Osteocyte (in vitro differentiated cells): ENCODE measurements around the gene TAX1BP3. TPM values are rescaled to one million over a fixed set of nuclear protein-coding genes. Genes with fewer than 3 reads are reported as not detected.

ENCODE experiments used
- DNase-seq: peaks from one replicate; pipeline ENCODE4 v3.0.0; 2021; ENCODE audit warnings: mixed read lengths; ENCODE audit not compliant: unreplicated experiment; ENCODE audit errors: extremely low spot score
- H3K27ac Mint-ChIP-seq: one replicate; pipeline ENCODE4 v1.8.0; 2021; ENCODE audit warnings: mild to moderate bottlenecking, mixed read lengths; ENCODE audit not compliant: unreplicated experiment
- H3K27me3 Mint-ChIP-seq: one replicate; pipeline ENCODE4 v1.8.0; 2021; ENCODE audit warnings: mixed read lengths; ENCODE audit not compliant: unreplicated experiment
- H3K36me3 Mint-ChIP-seq: one replicate; pipeline ENCODE4 v1.8.0; 2021; ENCODE audit warnings: mixed read lengths; ENCODE audit not compliant: unreplicated experiment
- H3K4me1 Mint-ChIP-seq: one replicate; pipeline ENCODE4 v1.8.0; 2021; ENCODE audit warnings: mixed read lengths; ENCODE audit not compliant: unreplicated experiment
- H3K4me3 Mint-ChIP-seq: one replicate; pipeline ENCODE4 v1.8.0; 2021; ENCODE audit warnings: mild to moderate bottlenecking, moderate library complexity, mixed read lengths; ENCODE audit not compliant: unreplicated experiment
- H3K9me3 Mint-ChIP-seq: one replicate; pipeline ENCODE4 v1.8.0; 2021; ENCODE audit warnings: mixed read lengths; ENCODE audit not compliant: unreplicated experiment
- long read RNA-seq: library from polyadenylated mRNA; unstranded; transcript quantifications from one replicate; pipeline ENCODE4 v2.0.0, GENCODE V29; 2021
- total RNA-seq: library from RNA; stranded (reverse); gene quantifications from 2 replicates; pipeline ENCODE4 v1.2.1, GENCODE V29; 2021
- TF ChIP-seq, protein P1 (sequence below): fragments of 200-600 bp; sonication (generic); IDR thresholded peaks from 2 replicates; pipeline ENCODE4 v1.5.0; 2021; ENCODE audit warnings: antibody characterized with exemption, mild to moderate bottlenecking, moderate library complexity

The TAX1BP3 gene, protein sequence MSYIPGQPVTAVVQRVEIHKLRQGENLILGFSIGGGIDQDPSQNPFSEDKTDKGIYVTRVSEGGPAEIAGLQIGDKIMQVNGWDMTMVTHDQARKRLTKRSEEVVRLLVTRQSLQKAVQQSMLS
- total RNA-seq, result 149 TPM in 2 replicates
- long read RNA-seq, transcript TAX1BP3-201 (4 exons, 1,377 nt), result major isoform, 11 of 19 reads
- long read RNA-seq, partial matches to known transcripts, result 4 of 19 reads
- long read RNA-seq, other reads (novel, unspliced or antisense), result 4 of 19 reads

DNA sequence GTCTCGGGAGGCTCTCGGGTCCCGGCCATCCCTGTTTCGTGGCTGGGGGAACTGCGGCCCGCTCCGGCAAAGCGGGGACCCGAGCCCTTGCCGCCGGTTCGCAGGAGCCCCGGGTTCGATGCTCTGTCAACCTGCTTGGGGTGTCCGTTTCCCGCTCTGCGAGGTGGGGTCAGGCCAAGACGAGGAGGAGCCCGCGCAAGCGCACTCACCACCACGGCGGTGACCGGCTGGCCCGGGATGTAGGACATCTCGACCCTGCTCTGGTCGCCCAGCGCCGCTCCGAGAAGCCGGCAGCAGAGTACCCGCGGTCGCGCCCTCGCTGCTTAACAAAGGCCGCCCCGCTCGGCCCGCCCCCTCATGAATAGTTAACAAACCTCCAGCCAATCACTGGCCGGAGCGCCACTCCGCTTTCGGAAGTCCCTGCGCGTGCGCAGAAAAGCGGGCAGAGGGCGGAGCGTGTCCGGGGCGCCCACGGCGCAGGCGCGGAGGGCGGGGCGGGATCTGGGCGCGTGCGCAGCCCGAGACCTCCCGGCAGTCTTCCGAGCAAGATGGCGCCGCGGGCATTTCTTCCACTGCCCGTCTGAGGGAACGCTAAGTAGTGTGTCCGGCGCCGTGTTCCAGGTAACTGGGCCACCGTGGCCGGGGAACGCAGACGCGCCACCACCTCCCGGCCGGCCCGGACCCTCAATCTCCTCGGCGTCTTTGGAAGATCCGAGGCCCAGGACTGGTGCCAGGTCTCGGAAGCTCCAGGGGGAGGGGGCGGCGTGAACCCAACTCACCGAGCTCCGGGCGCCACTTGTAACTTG is at the start of gene TAX1BP3, which contains the start of gene EMC6:
Gene TAX1BP3, minus strand, starts transcription at position 300 of the 806 bp plus-strand sequence. Its CDS starts 52 bp downstream, at position 248.
Gene EMC6, plus strand, starts transcription at position 534 of the 806 bp plus-strand sequence. CDS start 335 bp downstream, outside the sequence.
- H3K9me3 Mint-ChIP-seq, result no peaks in the 10 kb centered on the region
- H3K27me3 Mint-ChIP-seq, result no peaks in the 10 kb centered on the region
- H3K36me3 Mint-ChIP-seq, result peaks cover 13% of the 10 kb centered on the region
- TF ChIP-seq, protein P1, sequence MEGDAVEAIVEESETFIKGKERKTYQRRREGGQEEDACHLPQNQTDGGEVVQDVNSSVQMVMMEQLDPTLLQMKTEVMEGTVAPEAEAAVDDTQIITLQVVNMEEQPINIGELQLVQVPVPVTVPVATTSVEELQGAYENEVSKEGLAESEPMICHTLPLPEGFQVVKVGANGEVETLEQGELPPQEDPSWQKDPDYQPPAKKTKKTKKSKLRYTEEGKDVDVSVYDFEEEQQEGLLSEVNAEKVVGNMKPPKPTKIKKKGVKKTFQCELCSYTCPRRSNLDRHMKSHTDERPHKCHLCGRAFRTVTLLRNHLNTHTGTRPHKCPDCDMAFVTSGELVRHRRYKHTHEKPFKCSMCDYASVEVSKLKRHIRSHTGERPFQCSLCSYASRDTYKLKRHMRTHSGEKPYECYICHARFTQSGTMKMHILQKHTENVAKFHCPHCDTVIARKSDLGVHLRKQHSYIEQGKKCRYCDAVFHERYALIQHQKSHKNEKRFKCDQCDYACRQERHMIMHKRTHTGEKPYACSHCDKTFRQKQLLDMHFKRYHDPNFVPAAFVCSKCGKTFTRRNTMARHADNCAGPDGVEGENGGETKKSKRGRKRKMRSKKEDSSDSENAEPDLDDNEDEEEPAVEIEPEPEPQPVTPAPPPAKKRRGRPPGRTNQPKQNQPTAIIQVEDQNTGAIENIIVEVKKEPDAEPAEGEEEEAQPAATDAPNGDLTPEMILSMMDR, result no peak
- H3K27ac Mint-ChIP-seq, result peak within 1 kb of the TSS; percentile 94
- DNase-seq, result peak; percentile 100
- H3K4me3 Mint-ChIP-seq, result peak within 1 kb of the TSS; percentile 89
- H3K4me1 Mint-ChIP-seq, result peaks cover 33% of the 10 kb centered on the region

DNA sequence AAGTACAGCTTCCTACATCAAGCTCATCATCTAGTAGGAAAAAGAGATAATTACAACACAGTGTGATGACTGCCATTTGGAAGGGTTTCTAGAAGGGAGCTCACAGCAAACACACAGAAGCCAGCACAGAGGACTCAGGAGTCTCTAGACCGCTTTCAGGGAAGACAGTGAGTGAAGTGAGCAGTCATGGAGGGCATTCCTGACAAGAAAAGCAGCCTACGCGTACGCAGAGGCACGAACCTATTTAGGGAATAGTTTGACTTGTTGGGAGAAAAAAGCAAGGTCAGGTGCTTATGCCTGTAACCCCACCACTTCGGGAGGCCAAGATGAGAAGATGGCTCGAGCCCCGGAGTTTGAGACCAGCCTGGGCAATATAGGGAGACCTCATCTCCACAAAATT is 46.9 kb upstream of the TAX1BP3 start:
- Mint-ChIP-seq H3K27me3 (no peaks in the 10 kb centered on the region), H3K9me3 (no peaks in the 10 kb centered on the region), H3K27ac (no peak overlapping the region), H3K4me3 (no peak overlapping the region), H3K4me1 (no peaks in the 10 kb centered on the region), H3K36me3 (peaks cover 33% of the 10 kb centered on the region)
- TF ChIP-seq, protein P1, result no peak
- no peak for DNase-seq

DNA sequence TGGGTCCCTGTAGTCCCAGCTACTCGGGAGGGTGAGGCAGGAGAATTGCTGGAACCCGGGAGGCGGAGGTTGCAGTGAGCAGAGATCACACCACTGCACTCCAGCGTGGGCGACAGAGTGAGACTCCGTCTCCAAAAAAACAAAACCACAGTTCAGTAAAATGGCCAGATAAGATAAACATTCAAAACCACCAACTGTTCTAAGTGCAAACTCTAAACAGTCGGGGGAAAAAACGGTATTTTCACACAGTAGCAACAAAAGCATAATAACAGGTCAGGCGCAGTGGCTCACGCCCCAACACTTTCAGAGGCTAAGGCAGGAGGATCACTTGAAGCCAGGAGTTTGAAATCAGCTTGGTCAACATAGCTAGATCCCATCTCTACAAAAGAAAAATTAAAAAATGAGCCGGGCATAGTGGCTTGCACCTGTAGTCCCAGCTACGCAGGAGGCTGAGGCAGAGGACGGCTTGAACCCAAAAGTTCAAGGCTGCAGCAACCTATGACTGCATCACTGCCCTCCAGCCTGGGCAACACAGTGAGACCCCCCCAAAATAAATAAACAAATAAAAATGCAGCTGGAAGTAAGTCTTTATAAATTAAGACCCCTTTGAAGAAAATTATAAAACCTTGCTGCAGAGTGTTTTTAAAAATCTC is 44.6 kb upstream of the TAX1BP3 start:
- no peaks in the 10 kb centered on the region for H3K4me1 Mint-ChIP-seq
- H3K4me3 Mint-ChIP-seq, result no peak overlapping the region
- no peaks in the 10 kb centered on the region for H3K9me3 Mint-ChIP-seq
- no peaks in the 10 kb centered on the region for H3K27me3 Mint-ChIP-seq
- no peak for DNase-seq
- no peak overlapping the region for H3K27ac Mint-ChIP-seq
- TF ChIP-seq, protein P1, result no peak
- H3K36me3 Mint-ChIP-seq, result peaks cover 33% of the 10 kb centered on the region

DNA sequence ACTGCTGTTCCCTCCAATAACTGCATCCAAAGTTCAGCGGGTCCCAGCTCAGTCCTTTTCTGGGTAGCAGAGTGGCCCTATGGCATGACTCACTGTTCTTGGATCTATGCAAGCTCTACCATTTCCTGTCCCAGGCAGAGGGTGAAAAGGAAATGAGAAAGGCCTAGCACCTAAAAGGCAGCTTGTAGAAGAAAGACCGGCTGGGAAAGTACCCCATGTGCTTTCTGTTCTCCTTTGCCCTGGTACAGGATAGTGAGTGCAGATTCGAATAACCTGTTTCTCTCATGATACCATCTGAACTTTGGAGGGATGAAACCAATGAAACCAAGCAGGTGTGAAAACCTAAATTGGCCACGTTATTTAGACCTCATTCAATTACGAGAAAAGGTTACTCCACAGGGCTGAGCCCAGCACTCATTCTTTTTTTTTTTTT is 42.6 kb upstream of the TAX1BP3 start:
- Mint-ChIP-seq H3K27me3 (no peaks in the 10 kb centered on the region), H3K27ac (no peak overlapping the region), H3K4me1 (no peaks in the 10 kb centered on the region), H3K36me3 (peaks cover 22% of the 10 kb centered on the region), H3K9me3 (no peaks in the 10 kb centered on the region), H3K4me3 (no peak overlapping the region)
- TF ChIP-seq, protein P1, result no peak
- DNase-seq, result no peak
